ENCODE measurements around the gene EIPR1. TPM values are rescaled to one million over a fixed set of nuclear protein-coding genes. Genes with fewer than 3 reads are reported as not detected.

EIPR1 gene
- total RNA-seq, 1 experiment from 2014 or later, result 36.9 TPM

DNA sequence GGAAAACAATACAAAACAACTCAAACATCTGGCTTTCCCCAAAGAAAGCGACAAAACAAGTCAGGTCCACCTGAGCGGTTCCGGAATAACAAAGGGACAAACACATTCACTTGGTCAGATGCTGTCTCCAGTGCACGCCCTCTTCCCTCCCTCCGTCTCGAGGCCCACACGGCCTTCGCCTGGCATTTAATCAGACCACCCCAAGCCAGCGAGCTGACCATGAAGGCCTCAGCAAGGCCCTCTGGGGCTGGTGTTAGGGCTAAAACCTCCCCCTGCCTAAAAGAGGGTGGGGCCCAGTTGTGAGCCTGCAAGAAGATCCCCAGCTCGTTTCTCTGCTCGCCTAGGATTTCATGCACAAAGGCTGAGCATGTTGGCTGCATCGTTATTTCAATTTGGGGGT is 180.3 kb downstream of the EIPR1 start:
- intact Hi-C loops (cut with micrococcal nuclease; ENCODE audit: unreplicated experiment), result no loop called here
- no peaks in the 10 kb centered on the region for H3K27me3 ChIP-seq (replicated peaks; ENCODE audit: control insufficient read depth, insufficient read depth, low read length)
- H3K36me3 Mint-ChIP-seq (ENCODE audit: insufficient read depth, unreplicated experiment), result peaks cover 11% of the 10 kb centered on the region
- ChIA-PET CTCF (no interaction called here), POLR2A (interaction anchor here (0.6 kb wide), 1 partner anchor 125 kb away, joined by 3 read pairs; no protein-coding TSS in a partner anchor)
- no peak overlapping the region for H3K27ac Mint-ChIP-seq (ENCODE audit: unreplicated experiment)
- no peak for DNase-seq
- H3K36me3 ChIP-seq (ENCODE audit: control insufficient read depth, insufficient read depth, low read length), result no peaks in the 10 kb centered on the region; the same call in 1 of the 2 replicates
- no peaks in the 10 kb centered on the region for H3K27me3 Mint-ChIP-seq (ENCODE audit: insufficient read depth, unreplicated experiment)
- no peak overlapping the region for H3K4me3 ChIP-seq (ENCODE audit: low read depth, low read length)
- no peaks in the 10 kb centered on the region for H3K4me1 Mint-ChIP-seq (ENCODE audit: low read depth, unreplicated experiment)
- BruUV-seq (replicated peaks), result no TSS peak
- no peak overlapping the region for H3K4me3 Mint-ChIP-seq (ENCODE audit: unreplicated experiment)
- no peaks in the 10 kb centered on the region for H3K9me3 Mint-ChIP-seq (ENCODE audit: unreplicated experiment)
- H3K9me3 ChIP-seq, result no peaks in the 10 kb centered on the region
- H3K4me1 ChIP-seq, result peaks cover 1% of the 10 kb centered on the region; the same call in 1 of the 2 replicates
- TF ChIP-seq, protein P1, sequence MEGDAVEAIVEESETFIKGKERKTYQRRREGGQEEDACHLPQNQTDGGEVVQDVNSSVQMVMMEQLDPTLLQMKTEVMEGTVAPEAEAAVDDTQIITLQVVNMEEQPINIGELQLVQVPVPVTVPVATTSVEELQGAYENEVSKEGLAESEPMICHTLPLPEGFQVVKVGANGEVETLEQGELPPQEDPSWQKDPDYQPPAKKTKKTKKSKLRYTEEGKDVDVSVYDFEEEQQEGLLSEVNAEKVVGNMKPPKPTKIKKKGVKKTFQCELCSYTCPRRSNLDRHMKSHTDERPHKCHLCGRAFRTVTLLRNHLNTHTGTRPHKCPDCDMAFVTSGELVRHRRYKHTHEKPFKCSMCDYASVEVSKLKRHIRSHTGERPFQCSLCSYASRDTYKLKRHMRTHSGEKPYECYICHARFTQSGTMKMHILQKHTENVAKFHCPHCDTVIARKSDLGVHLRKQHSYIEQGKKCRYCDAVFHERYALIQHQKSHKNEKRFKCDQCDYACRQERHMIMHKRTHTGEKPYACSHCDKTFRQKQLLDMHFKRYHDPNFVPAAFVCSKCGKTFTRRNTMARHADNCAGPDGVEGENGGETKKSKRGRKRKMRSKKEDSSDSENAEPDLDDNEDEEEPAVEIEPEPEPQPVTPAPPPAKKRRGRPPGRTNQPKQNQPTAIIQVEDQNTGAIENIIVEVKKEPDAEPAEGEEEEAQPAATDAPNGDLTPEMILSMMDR (IDR thresholded peaks at IDR 0.05; ENCODE audit: insufficient read depth in 1 of 2, low read depth in 1 of 2, low read length in 1 of 2, severe bottlenecking in 1 of 2, unreplicated experiment in 1 of 2), result no peak

DNA sequence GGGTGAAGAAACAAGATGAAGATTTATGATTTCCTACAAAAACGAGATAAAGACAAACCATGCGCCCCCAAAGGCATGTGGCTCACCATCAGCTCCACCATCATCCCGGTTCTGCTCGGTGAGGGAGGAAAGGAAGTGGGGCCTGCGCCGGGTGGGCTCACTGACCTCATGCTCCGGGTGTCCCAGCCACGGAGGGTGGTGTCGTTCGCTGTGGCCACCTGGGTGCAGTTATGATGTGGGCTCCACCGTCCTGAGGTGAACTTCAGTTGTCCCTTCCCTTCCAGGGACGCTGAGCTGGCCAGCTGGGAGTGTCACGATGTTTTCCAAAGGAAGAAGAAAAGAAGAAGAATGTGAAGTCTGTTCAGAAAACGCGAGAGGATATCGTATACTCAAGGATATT is 180.9 kb downstream of the EIPR1 start:
- ChIA-PET POLR2A (interaction anchor here (0.6 kb wide), 1 partner anchor 125 kb away, joined by 3 read pairs; no protein-coding TSS in a partner anchor), CTCF (no interaction called here)
- no peak overlapping the region for H3K27ac Mint-ChIP-seq (ENCODE audit: unreplicated experiment)
- no peaks in the 10 kb centered on the region for H3K4me1 Mint-ChIP-seq (ENCODE audit: low read depth, unreplicated experiment)
- no peak overlapping the region for H3K4me3 ChIP-seq (ENCODE audit: low read depth, low read length)
- no peaks in the 10 kb centered on the region for H3K9me3 ChIP-seq
- BruUV-seq (replicated peaks), result no TSS peak
- no peaks in the 10 kb centered on the region; the same call in 1 of the 2 replicates for H3K36me3 ChIP-seq (ENCODE audit: control insufficient read depth, insufficient read depth, low read length)
- H3K4me3 Mint-ChIP-seq (ENCODE audit: unreplicated experiment), result no peak overlapping the region
- no peaks in the 10 kb centered on the region for H3K27me3 Mint-ChIP-seq (ENCODE audit: insufficient read depth, unreplicated experiment)
- no peak for DNase-seq
- TF ChIP-seq, protein P1 (IDR thresholded peaks at IDR 0.05; ENCODE audit: insufficient read depth in 1 of 2, low read depth in 1 of 2, low read length in 1 of 2, severe bottlenecking in 1 of 2, unreplicated experiment in 1 of 2), result no peak
- no peaks in the 10 kb centered on the region for H3K27me3 ChIP-seq (replicated peaks; ENCODE audit: control insufficient read depth, insufficient read depth, low read length)
- H3K36me3 Mint-ChIP-seq (ENCODE audit: insufficient read depth, unreplicated experiment), result peaks cover 6% of the 10 kb centered on the region
- no peaks in the 10 kb centered on the region for H3K9me3 Mint-ChIP-seq (ENCODE audit: unreplicated experiment)
- intact Hi-C loops (cut with micrococcal nuclease; ENCODE audit: unreplicated experiment), result no loop called here
- H3K4me1 ChIP-seq, result no peaks in the 10 kb centered on the region

DNA sequence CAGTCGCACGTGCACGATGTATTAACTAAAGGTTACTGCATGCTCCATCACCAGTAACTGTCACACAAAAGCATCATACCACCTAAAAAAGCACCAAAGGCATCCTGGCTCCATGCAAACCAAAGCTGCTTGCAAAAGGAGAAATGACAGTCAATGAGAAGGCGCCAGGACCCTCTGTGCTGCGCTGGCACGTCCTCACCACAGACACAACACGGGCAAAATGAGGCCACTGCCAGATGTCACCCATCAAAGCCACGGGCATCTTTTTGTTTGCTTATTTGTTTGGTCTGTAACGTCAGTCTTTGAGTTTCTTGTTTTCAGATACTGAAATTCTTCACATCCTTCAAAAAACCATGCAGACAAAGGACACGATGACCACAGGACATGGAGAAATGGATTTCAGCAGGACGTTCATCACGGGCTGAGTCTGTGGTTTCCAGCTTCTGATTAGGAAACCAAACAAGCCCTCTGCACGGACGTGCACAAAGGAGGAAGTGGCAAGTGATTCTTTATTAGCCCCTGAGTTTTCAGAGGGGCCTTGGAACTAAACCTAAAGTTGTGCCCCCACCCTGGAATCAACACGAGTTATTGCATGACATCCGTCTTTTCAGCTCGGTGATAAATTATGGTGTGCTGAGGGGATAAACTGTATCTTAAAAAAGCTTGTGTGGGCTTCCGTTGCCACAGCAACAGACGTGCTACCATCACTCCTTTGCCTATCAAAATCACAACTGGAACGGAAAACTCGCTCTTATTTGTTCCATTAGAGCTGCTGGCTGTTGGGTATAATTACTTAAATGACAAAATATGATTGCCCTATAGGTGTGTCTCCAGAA is 181.8 kb downstream of the EIPR1 start:
- Mint-ChIP-seq H3K27ac (ENCODE audit: unreplicated experiment) (no peak overlapping the region), H3K4me3 (ENCODE audit: unreplicated experiment) (no peak overlapping the region), H3K4me1 (ENCODE audit: low read depth, unreplicated experiment) (no peaks in the 10 kb centered on the region), H3K36me3 (ENCODE audit: insufficient read depth, unreplicated experiment) (no peaks in the 10 kb centered on the region), H3K27me3 (ENCODE audit: insufficient read depth, unreplicated experiment) (no peaks in the 10 kb centered on the region), H3K9me3 (ENCODE audit: unreplicated experiment) (no peaks in the 10 kb centered on the region)
- Histone ChIP-seq H3K4me1 (no peaks in the 10 kb centered on the region), H3K9me3 (no peaks in the 10 kb centered on the region), H3K36me3 (ENCODE audit: control insufficient read depth, insufficient read depth, low read length) (no peaks in the 10 kb centered on the region; the same call in 1 of the 2 replicates), H3K4me3 (ENCODE audit: low read depth, low read length) (no peak overlapping the region), H3K27me3 (replicated peaks; ENCODE audit: control insufficient read depth, insufficient read depth, low read length) (no peaks in the 10 kb centered on the region)
- ChIA-PET POLR2A (no interaction called here), CTCF (no interaction called here)
- no TSS peak for BruUV-seq (replicated peaks)
- no peak for DNase-seq
- intact Hi-C loops (cut with micrococcal nuclease; ENCODE audit: unreplicated experiment), result no loop called here
- TF ChIP-seq, protein P1 (IDR thresholded peaks at IDR 0.05; ENCODE audit: insufficient read depth in 1 of 2, low read depth in 1 of 2, low read length in 1 of 2, severe bottlenecking in 1 of 2, unreplicated experiment in 1 of 2), result no peak
